ENCODE results near the gene HSD11B2.

Gene HSD11B2

DNA sequence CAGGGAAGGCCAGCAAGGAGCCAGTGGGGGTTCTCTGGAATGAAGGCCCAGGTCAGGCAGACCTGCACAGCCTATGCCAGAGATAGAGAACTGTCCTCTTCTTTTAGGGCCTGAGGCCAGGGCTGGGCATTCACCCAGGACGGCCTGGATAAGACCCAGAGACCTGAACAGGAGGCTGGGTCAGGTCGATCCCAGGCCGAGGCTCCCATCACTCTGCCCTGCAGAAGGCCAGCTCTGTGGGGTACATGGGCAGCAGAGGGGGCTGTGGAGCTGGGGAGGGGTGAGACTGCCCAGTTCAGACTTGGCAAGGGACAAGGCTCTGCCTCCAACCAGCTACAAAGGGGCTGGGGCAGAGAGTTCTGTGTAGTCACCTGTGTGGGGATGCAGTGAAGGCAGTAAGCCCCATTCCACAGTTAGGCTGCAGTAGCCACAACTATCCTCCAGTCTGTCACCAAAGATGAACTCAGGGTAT, 14.6 kb downstream of the HSD11B2 start:
- TF ChIP-seq, protein P1, sequence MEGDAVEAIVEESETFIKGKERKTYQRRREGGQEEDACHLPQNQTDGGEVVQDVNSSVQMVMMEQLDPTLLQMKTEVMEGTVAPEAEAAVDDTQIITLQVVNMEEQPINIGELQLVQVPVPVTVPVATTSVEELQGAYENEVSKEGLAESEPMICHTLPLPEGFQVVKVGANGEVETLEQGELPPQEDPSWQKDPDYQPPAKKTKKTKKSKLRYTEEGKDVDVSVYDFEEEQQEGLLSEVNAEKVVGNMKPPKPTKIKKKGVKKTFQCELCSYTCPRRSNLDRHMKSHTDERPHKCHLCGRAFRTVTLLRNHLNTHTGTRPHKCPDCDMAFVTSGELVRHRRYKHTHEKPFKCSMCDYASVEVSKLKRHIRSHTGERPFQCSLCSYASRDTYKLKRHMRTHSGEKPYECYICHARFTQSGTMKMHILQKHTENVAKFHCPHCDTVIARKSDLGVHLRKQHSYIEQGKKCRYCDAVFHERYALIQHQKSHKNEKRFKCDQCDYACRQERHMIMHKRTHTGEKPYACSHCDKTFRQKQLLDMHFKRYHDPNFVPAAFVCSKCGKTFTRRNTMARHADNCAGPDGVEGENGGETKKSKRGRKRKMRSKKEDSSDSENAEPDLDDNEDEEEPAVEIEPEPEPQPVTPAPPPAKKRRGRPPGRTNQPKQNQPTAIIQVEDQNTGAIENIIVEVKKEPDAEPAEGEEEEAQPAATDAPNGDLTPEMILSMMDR (IDR thresholded peaks at IDR 0.05; ENCODE audit: poor library complexity, severe bottlenecking): no peak
- H3K36me3 ChIP-seq (ENCODE audit: low read depth): peaks cover 10% of the 10 kb centered on the region
- no peak overlapping the region for H3K27ac ChIP-seq (ENCODE audit: poor library complexity, severe bottlenecking)
- DNase-seq (ENCODE audit: low spot score) (no peak), ATAC-seq (ENCODE audit: low read depth) (no peak; the same call in 2 of the 3 replicates)
- H3K9me3 ChIP-seq (ENCODE audit: severe bottlenecking): no peaks in the 10 kb centered on the region
- no peak overlapping the region for H3K4me3 ChIP-seq (ENCODE audit: severe bottlenecking)
- H3K27me3 ChIP-seq (ENCODE audit: insufficient read depth, poor library complexity, severe bottlenecking): no peaks in the 10 kb centered on the region
- H3K4me1 ChIP-seq (ENCODE audit: insufficient read depth, poor library complexity, severe bottlenecking): no peaks in the 10 kb centered on the region

- TF ChIP-seq, protein P1 (IDR thresholded peaks at IDR 0.05; ENCODE audit: poor library complexity, severe bottlenecking): no peak
- no peaks in the 10 kb centered on the region for H3K9me3 ChIP-seq (ENCODE audit: severe bottlenecking)
- no peaks in the 10 kb centered on the region for H3K27me3 ChIP-seq (ENCODE audit: insufficient read depth, poor library complexity, severe bottlenecking)
- H3K27ac ChIP-seq (ENCODE audit: poor library complexity, severe bottlenecking): no peak overlapping the region
- H3K36me3 ChIP-seq (ENCODE audit: low read depth): peaks cover 10% of the 10 kb centered on the region
- DNase-seq (ENCODE audit: low spot score) (no peak), ATAC-seq (ENCODE audit: low read depth) (no peak; the same call in 2 of the 3 replicates)
- H3K4me3 ChIP-seq (ENCODE audit: severe bottlenecking): no peak overlapping the region
- no peaks in the 10 kb centered on the region for H3K4me1 ChIP-seq (ENCODE audit: insufficient read depth, poor library complexity, severe bottlenecking)
These were observed 15.3 kb downstream of the HSD11B2 start for GRCh38 chr16:67445913-67446907.

GRCh38 chr16:67446968-67447507, 16.1 kb downstream of the HSD11B2 start:
- ATAC-seq (ENCODE audit: low read depth): no peak
- no peak for DNase-seq (ENCODE audit: low spot score)
- Histone ChIP-seq H3K9me3 (ENCODE audit: severe bottlenecking) (no peaks in the 10 kb centered on the region), H3K4me1 (ENCODE audit: insufficient read depth, poor library complexity, severe bottlenecking) (no peaks in the 10 kb centered on the region), H3K27ac (ENCODE audit: poor library complexity, severe bottlenecking) (no peak overlapping the region), H3K27me3 (ENCODE audit: insufficient read depth, poor library complexity, severe bottlenecking) (no peaks in the 10 kb centered on the region), H3K4me3 (ENCODE audit: severe bottlenecking) (no peak overlapping the region), H3K36me3 (ENCODE audit: low read depth) (peaks cover 10% of the 10 kb centered on the region)
- TF ChIP-seq, protein P1 (IDR thresholded peaks at IDR 0.05; ENCODE audit: poor library complexity, severe bottlenecking): no peak

- Histone ChIP-seq H3K4me3 (ENCODE audit: severe bottlenecking) (no peak overlapping the region), H3K27ac (ENCODE audit: poor library complexity, severe bottlenecking) (no peak overlapping the region), H3K36me3 (ENCODE audit: low read depth) (peaks cover 10% of the 10 kb centered on the region), H3K27me3 (ENCODE audit: insufficient read depth, poor library complexity, severe bottlenecking) (no peaks in the 10 kb centered on the region), H3K4me1 (ENCODE audit: insufficient read depth, poor library complexity, severe bottlenecking) (no peaks in the 10 kb centered on the region), H3K9me3 (ENCODE audit: severe bottlenecking) (no peaks in the 10 kb centered on the region)
- DNase-seq (ENCODE audit: low spot score): no peak
- no peak; the same call in 2 of the 3 replicates for ATAC-seq (ENCODE audit: low read depth)
- TF ChIP-seq, protein P1 (IDR thresholded peaks at IDR 0.05; ENCODE audit: poor library complexity, severe bottlenecking): peak; percentile 34
These were observed 16.7 kb downstream of the HSD11B2 start for GRCh38 chr16:67447508-67448076.

Data from RWPE2 (cell line).